GM10266 (cell line): ENCODE data around the gene MTF1.

Experiments used
- DNase-seq: peaks from one replicate; pipeline ENCODE4 v3.0.0; 2012; ENCODE audit errors: extremely low spot score
- TF ChIP-seq, protein P1 (sequence below): IDR thresholded peaks from 2 replicates; pipeline ENCODE4 v1.5.1; 2012; ENCODE audit warnings: mild to moderate bottlenecking, low read depth; ENCODE audit not compliant: control insufficient read depth, insufficient read depth; ENCODE audit errors: missing control alignments

Gene MTF1

DNA sequence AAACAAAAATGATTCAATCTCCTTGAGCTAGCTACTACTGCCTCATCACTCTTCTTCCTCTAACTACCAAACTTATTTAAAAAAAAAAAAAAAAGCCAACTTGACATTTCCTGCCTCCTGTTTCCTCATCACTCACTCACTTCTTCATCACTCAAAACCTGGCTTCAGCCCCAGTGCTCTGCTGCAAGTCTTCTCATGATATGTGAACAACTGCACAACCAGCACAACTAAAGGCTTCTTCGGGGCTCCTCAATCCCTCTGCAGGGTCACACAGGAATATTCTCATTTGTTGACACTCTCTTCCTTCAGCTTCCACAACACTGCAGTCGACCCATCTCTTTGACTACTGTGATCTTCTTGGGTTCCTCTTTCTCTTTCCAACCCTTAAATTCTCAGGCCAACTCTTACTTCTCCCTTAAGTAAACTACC, 7.6 kb downstream of the MTF1 start:
- DNase-seq = no peak
- TF ChIP-seq, protein P1, sequence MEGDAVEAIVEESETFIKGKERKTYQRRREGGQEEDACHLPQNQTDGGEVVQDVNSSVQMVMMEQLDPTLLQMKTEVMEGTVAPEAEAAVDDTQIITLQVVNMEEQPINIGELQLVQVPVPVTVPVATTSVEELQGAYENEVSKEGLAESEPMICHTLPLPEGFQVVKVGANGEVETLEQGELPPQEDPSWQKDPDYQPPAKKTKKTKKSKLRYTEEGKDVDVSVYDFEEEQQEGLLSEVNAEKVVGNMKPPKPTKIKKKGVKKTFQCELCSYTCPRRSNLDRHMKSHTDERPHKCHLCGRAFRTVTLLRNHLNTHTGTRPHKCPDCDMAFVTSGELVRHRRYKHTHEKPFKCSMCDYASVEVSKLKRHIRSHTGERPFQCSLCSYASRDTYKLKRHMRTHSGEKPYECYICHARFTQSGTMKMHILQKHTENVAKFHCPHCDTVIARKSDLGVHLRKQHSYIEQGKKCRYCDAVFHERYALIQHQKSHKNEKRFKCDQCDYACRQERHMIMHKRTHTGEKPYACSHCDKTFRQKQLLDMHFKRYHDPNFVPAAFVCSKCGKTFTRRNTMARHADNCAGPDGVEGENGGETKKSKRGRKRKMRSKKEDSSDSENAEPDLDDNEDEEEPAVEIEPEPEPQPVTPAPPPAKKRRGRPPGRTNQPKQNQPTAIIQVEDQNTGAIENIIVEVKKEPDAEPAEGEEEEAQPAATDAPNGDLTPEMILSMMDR = no peak

DNA sequence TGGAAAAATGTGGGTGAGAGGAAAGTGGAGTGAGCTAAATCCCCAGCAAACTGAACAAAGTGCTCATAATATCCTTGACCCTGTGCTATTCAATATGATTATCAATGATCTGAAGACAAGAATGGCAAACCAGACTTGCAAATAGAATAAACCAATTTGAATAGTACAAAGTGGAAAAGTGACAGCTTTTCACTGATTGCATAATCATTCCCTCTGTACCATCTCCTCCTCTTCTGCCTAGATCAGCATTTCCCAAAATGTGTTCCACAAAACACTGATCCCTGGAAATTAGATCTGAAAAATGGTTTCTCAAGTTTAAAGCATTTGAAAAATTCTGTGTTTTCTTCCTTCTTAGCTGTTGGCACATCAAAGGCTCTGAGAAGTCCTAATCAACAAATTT, 8.1 kb downstream of the MTF1 start:
- TF ChIP-seq, protein P1 = no peak
- DNase-seq = no peak

DNA sequence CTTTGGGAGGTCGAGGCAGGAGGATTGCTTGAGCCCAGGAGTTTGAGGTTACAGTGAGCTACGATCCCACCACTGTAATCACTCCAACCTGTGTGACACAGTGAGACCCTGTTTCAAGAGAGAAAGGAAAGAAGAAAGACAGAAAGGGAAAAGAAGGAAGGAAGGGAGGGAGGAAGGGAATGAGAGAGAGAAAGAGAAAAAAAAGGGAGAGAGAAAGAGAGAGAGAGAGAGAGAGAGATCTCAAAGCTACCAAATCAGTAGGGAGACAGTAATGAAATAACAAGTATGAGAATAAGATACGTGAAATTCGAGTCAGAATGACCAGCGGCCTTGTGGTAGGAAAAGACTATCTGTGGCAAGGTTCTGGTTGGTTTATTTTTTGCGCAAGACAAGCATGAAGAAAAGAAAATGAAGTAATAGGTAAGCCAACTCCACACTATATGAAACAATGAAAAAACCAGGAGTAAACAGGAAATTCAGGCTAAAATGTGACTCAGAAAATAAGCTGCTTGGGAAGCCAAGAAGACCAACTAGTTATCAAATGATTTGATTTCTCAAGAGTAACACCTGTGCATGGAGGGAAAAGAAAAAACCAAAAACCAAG, 8.9 kb downstream of the MTF1 start:
- DNase-seq = no peak

DNA sequence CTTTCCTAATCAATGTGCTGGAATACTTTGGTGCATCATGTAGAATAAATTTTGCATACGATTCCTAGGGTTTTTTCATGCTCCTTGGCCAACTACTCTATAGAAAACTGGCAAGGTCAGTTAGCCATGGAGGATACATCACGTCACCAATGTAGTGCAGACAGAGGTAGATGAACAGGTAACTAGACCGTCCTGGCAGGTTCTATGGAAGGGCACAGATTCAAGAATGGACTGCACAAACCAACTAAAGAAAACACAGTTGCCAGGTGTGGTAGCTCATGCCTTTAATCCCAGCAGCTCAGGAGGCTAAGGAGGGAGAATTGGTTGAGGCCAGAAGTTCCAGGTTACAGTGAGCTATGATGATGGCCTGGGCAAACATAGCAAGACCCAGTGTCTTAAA, 9.9 kb downstream of the MTF1 start:
- TF ChIP-seq, protein P1 = no peak
- DNase-seq = no peak

More for the DNA sequence above, 8.9 kb downstream of the MTF1 start:
- TF ChIP-seq, protein P1 = no peak

DNA sequence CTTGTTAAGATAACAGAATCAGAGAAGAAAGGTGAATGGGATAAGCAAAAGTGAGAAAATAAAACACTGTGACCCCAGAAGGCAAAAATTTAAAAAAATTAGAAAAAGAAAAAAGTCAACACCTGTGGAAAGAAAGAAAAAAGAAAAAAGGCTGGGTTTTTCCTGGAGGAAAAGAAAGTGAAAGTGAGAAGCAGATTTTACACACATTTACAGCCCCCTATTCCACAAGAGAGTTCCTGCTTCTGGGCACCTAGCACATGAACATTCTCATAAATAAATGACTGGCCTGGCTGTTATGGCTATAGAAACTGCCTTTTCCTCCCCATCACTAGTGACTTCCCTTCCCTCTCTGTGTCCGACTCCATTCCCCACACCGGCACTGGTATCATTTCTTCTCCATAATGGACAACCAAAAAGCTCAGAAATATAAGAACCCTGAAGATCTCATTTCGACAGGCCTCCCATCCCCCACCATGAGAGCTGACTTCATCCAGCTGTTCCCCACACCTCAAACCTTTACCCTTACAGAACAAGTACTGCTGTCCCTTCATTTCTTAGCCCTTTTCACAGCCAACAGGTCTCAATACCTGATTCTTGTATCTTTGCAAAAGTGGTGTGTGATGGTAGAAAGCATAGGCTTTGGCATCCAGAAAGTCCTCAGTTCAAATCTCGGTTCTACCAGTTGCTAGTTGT, 12.6 kb downstream of the MTF1 start:
- TF ChIP-seq, protein P1 = no peak
- peak; percentile 19 for DNase-seq

DNA sequence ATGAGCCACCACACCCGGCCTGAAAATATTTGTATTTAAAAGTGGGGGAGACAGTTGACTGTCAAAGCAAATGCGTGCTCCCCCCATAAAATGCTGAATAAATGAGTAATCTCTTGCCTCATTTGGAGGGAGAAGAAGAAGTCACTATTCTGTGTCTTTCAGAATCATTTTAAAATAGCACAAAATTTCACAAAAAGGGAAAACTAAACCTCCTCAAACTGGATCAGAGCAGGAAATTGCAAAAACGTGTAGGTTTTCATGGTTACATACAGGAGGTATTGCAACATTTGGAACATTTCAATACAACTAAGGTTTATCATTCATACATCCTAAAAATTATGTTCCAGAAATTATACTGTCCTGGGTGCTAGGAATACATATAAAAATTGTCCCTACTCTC, 13.6 kb downstream of the MTF1 start:
- no peak for DNase-seq

More for the DNA sequence above, 13.6 kb downstream of the MTF1 start:
- TF ChIP-seq, protein P1 = no peak
